AG04450 (cell line): Measurements from ENCODE around the gene NEDD4L. TPM values are rescaled to one million over a fixed set of nuclear protein-coding genes. Genes with fewer than 3 reads are reported as not detected.
"Not testable (repeated sequence)": the region's sequence is repeated elsewhere in the genome, so short reads cannot be mapped to it uniquely, and the experiment has no call there.

ENCODE experiments used
- CTCF ChIA-PET: fragments of 300-600, 350-600 bp; formaldehyde crosslinking; extraction: SDS; loops from one replicate; lab custom pipeline; 2022; ENCODE audit warnings: antibody characterized with exemption, inconsistent platforms; lab: Charles Lee
- POLR2A ChIA-PET: fragments of 350-600 bp; formaldehyde crosslinking; extraction: SDS; loops from one replicate; lab custom pipeline; 2021; ENCODE audit warnings: antibody characterized with exemption, inconsistent platforms; lab: Yijun Ruan, JAX
- DNase-seq: peaks from one replicate; pipeline ENCODE4 v3.0.0-alpha.2; 2011; ENCODE audit warnings: low read depth, low spot score
- H3K27ac ChIP-seq: one replicate; pipeline ENCODE4 v1.5.1; 2012; ENCODE audit warnings: low read depth, low read length, control low read depth
- H3K27me3 ChIP-seq: one replicate; pipeline ENCODE4 v1.6.0; 2012; ENCODE audit warnings: low read length; ENCODE audit not compliant: control insufficient read depth, insufficient read depth
- H3K4me3 ChIP-seq: 2 replicates; pipeline ENCODE4 v1.5.1; 2011; ENCODE audit warnings: mild to moderate bottlenecking, low read depth, low read length, control low read depth
- H3K9me3 ChIP-seq: 2 replicates; pipeline ENCODE4 v1.5.1; 2012; ENCODE audit warnings: low read length; ENCODE audit not compliant: control insufficient read depth, insufficient read depth
- polyA plus RNA-seq: library from polyadenylated mRNA; depleted of rRNA; stranded (reverse); fragments of >200 nt; gene quantifications from 2 replicates; pipeline ENCODE4 v1.2.3, GENCODE V29; 2011
- TF ChIP-seq, protein P1 (sequence below): IDR thresholded peaks from 2 replicates; pipeline ENCODE4 v1.5.1; 2011; ENCODE audit warnings: low read depth, low read length, control low read depth, inconsistent platforms

NEDD4L gene
- polyA plus RNA-seq, 1 experiment: 15.0 TPM

DNA sequence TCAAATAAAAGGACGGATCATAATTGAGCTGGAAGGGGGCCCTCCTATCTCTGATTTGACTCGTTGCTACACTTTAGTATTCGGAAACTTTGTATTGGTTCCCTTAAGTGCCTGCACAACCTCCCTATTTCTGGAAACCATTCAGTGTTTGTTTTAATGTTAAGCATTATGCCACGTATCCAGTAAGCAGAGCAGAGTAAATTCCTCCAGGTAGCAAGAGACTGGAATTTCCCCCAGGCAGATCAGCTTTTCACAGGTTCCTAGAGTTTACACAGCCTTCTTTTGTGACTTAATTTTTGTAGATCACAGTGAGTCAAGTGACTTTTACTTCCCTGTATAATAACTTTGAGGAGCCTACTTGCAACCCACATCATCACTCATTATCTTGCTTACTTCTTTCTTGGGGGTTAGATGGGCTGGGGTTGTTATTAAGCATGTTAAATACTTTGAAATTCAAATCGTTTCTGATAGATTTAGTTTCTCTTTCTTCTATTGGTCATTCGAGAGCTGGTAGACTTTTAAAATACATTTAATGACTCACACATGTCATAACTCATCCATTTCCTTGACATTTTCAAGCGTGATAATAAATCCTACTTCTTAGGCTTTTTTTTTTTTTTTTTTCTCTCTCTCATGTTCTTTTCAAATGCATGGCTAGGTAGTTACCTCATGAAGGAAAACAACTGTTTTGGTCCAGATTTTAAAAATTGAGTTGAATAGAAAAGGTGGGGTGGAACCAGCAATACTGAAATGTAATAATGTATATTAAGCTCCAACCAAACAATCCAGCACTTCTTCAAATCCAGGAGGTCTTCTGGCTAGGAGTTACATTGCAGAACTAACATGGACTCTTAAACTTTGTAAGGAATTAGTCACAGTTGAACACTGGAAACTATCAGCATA is 219.3 kb downstream of the NEDD4L start:
- Histone ChIP-seq H3K9me3 (no peaks in the 10 kb centered on the region), H3K4me3 (no peak overlapping the region), H3K27me3 (no peaks in the 10 kb centered on the region), H3K27ac (no peak overlapping the region)
- ChIA-PET CTCF (no interaction called here), POLR2A (interaction anchor here (0.7 kb wide), 1 partner anchor 312 kb away, joined by 3 read pairs; no protein-coding TSS in a partner anchor)
- no peak for DNase-seq
- TF ChIP-seq, protein P1, sequence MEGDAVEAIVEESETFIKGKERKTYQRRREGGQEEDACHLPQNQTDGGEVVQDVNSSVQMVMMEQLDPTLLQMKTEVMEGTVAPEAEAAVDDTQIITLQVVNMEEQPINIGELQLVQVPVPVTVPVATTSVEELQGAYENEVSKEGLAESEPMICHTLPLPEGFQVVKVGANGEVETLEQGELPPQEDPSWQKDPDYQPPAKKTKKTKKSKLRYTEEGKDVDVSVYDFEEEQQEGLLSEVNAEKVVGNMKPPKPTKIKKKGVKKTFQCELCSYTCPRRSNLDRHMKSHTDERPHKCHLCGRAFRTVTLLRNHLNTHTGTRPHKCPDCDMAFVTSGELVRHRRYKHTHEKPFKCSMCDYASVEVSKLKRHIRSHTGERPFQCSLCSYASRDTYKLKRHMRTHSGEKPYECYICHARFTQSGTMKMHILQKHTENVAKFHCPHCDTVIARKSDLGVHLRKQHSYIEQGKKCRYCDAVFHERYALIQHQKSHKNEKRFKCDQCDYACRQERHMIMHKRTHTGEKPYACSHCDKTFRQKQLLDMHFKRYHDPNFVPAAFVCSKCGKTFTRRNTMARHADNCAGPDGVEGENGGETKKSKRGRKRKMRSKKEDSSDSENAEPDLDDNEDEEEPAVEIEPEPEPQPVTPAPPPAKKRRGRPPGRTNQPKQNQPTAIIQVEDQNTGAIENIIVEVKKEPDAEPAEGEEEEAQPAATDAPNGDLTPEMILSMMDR: no peak

DNA sequence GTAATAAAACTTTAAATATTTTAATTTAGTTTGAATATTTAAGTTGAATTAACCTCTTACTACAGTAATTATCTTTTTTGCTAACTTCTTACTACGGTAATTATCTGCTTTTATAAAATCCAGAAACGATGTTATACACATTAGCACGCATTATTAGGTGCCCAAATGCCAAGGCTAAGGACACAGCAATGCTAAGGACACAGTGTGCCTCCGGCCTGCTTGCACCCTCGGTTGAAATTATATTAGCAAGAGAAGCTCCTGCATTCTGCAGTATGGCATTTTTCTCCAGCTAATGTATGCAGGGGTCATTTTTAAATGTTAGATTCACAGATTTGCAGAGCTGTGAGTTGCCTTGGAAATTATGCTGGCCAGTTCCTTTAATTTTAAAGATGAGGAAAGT is 220.0 kb downstream of the NEDD4L start:
- Histone ChIP-seq H3K27ac (no peak overlapping the region), H3K27me3 (no peaks in the 10 kb centered on the region), H3K4me3 (no peak overlapping the region), H3K9me3 (no peaks in the 10 kb centered on the region)
- ChIA-PET CTCF (no interaction called here), POLR2A (no interaction called here)
- TF ChIP-seq, protein P1: no peak
- DNase-seq: no peak

DNA sequence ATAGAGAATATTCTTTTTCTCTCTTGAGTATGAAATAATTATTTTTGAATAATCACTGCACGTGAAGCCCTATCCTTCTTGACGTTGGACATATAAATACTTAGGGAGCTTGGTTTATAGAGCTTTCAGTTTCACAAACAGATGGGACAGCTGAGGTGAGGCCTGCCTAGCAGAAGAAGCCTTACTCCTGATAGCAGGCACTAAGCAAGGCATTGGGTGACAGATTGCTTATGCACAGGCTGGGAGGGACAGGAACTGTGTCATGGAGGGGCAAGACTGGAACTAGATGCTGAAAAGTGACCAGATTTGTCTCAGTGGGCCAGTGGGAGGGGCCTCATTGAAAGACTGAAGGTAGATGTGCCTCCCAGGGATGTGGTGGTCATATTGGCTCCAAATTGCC is 220.8 kb downstream of the NEDD4L start:
- ChIA-PET POLR2A (no interaction called here), CTCF (no interaction called here)
- TF ChIP-seq, protein P1: no peak
- no peak overlapping the region for H3K4me3 ChIP-seq
- no peaks in the 10 kb centered on the region for H3K9me3 ChIP-seq
- no peak overlapping the region for H3K27ac ChIP-seq
- no peak for DNase-seq
- no peaks in the 10 kb centered on the region for H3K27me3 ChIP-seq

DNA sequence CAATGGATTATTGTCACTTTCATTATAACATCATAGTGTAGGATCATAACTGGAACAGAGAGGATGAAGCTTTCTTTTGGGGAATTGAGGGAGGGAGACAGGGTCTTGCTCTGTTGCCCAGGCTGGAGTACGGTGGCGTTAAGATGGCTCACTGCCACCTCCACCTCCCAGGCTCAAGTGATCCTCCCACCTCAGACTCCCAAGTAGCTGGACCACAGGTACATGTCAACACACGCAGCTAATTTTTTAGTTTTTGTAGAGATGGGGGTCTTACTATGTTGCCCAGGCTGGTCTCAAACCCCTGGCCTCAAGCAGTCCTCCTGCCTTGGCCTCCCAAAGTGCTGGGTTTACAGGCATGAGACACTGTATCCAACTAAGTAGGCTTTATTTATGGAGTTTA is 221.5 kb downstream of the NEDD4L start:
- H3K27ac ChIP-seq, H3K4me3 ChIP-seq, H3K9me3 ChIP-seq, POLR2A ChIA-PET, DNase-seq, CTCF ChIA-PET, H3K27me3 ChIP-seq: not testable (repeated sequence)

DNA sequence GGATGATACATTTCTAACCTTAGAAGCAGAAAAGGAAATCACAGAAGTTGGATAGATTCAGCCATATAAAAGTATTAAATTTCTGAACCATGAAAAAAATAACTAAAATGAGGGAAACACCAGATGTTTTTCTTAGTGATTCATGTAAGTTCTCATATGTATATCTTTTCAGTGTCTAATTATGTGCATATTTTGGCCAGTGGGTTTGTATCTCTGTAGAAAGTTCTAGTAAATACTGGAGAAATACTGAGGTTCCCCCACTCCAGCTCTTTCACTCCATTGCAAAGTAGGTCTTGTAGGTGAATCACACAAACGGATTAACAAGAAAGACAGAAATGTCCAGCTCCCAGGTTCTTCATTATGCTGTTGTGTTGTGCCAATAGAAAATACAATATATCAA is 222.3 kb downstream of the NEDD4L start:
- Histone ChIP-seq H3K27me3 (no peaks in the 10 kb centered on the region), H3K27ac (no peak overlapping the region), H3K9me3 (no peaks in the 10 kb centered on the region), H3K4me3 (no peak overlapping the region)
- DNase-seq: no peak
- TF ChIP-seq, protein P1: no peak
- ChIA-PET POLR2A (no interaction called here), CTCF (no interaction called here)
